HG03039 (cell line): ENCODE measurements around the gene RBMS3.
"Not testable (repeated sequence)": the region's sequence is repeated elsewhere in the genome, so short reads cannot be mapped to it uniquely, and the experiment has no call there.

Experiments
- ATAC-seq: cut with Tn5 transposase; IDR thresholded peaks from one replicate; pipeline ENCODE4 v1.9.1; 2021; ENCODE audit warnings: mild to moderate bottlenecking, moderate library complexity; ENCODE audit not compliant: unreplicated experiment

Gene RBMS3

GRCh38 chr3:29514912-29515311 lies 234.0 kb downstream of the RBMS3 start:
- ATAC-seq, result no peak

DNA sequence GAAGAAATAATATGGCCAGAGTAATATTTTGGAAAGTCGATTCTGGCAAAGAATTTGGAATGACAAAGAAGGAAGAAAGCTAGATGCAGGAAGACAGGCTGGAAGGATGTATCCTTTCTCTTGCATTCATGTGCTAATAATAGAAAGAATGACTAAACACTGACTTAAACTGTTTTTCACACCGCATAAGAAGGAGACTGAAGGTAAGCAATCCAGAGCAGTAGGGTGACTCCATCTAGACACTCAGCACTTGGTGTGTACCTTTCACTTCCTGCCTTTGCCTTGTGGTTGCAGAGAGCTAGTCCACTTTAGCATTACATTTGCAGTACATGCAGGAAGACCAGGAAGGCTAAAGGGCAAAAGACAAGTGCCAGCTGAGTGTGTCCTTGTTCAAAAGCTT lies 234.6 kb downstream of the RBMS3 start:
- no peak for ATAC-seq

GRCh38 chr3:29516164-29516563 lies 235.3 kb downstream of the RBMS3 start:
- ATAC-seq, result no peak

DNA sequence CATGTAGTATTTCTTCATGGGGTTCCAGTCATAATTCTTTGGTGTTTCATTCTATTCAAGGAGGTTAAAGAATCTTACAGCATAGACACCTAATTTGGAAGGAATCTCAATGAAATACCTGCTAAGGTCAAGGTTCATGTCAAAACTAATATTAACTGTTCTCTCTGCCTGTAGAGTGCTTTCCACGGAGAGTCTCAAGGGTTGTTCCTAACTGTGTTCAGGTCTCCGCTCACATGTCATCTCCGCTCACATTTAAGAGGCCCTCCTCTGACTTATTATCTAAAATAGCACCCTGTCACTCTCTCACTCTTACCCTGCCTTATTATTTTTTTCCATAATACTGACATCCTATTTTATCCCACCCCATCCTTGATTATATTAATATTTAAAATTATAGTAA lies 239.9 kb downstream of the RBMS3 start:
- no peak for ATAC-seq

DNA sequence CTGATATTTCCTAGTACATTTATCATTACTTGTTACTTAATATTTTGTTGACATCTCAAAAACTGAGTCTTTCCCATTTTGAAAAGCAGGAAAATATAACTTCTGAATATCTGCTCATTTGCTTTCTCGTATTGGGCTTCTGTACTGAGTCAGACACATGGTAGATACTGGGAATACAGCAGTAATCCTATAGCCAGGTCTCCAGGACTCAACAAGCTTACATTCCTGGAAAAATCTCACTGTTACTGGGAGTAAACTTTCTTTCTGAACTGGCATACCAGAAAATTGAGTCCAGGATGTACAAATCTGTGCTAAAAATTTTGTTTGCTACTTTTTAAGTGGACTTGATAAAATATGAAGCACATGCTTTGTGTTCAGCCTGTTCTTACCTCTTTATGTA lies 240.4 kb downstream of the RBMS3 start:
- ATAC-seq, result no peak

DNA sequence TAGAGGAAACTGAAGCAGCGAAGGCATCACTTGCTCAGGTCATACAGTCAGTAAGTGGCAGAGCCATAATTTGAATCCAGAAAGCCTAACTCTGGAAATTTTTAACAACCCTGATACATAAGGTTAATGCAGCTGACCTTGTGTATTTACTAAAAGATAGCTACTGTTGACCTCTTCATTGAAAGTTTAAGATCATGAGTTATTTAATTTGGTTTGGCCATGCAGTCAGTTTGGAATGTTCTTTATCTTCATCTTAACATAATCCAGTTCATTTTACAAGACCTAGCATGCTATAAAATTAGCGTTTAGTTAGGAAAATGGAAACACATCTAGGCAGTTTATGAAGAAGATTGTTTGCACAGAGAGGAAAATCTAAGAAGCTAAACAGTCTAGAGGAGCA lies 240.9 kb downstream of the RBMS3 start:
- no peak for ATAC-seq

DNA sequence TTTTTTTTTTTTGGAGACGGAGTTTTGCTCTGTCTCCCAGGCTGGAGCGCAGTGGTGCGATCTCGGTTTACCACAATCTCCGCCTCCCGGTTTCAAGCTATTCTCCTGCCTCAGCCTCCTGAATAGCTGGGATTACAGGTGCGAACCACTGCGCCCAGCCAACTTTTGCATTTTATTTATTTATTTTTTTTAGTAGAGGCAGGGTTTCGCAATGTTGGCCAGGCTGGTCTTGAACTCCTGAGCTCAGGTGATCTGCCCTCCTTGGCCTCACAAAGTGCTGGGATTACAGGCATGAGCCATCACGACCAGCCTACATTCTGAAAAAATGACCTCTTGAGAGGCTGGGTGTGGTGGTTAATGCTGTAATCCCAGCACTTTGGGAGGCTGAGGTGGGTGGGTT lies 243.6 kb downstream of the RBMS3 start:
- ATAC-seq, result not testable (repeated sequence)

GRCh38 chr3:29525254-29525881 lies 244.5 kb downstream of the RBMS3 start:
- ATAC-seq, result no peak

DNA sequence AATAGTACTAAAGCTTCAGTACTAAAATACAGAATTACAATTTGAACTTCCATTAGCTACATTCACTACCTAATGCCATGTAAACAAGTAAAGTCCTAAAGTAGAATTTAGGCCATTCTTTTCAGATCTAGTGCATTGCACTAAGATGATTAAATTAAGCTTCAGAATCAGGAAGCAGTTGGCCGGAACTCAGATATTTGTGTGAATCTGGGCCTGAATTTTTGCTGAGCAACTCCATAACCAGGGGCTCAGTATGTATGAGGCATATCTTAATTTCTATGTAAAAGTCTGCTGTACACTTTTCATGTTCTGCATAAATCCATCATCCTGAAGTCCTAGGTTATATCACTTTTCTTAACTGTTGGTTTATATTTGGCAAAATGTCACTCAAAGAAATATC lies 246.4 kb downstream of the RBMS3 start:
- no peak for ATAC-seq

GRCh38 chr3:29531644-29532043 lies 250.8 kb downstream of the RBMS3 start:
- no peak for ATAC-seq

GRCh38 chr3:29532473-29532872 lies 251.6 kb downstream of the RBMS3 start:
- no peak for ATAC-seq

GRCh38 chr3:29534006-29534405 lies 253.1 kb downstream of the RBMS3 start:
- no peak for ATAC-seq

DNA sequence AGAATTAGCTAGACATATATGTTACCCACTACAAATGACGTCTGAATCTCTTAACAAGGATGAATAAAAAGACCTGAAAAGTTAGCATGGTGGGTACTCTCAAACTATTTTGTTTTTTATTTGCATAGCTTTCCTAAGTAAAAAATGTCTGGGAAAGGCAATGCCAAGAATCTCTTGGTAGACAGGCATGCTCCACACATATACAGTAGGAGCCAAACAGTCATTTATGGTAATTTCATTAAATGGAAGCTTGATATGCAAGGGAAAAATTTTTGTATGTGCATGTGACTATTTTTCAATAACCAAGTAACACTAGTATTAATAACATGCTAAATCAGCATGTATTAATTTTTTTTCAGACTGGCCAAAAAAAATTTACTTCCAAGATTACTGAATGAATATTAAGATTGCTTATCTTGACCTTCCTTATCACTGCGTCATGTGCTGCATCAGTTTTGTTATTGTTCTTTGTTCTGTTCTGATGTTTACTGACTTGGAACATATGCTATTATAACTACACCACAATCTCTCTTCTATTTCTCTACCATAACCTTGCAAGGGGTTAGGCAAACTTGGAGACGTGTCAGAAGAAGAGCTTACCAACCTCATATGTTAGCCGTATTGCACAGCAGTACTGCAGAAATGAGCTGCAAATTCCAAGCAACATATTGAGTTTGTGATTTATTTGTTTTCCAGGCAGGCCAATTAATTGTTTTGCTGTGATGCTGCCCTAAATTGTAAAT lies 255.3 kb downstream of the RBMS3 start:
- no peak for ATAC-seq

GRCh38 chr3:29537889-29538609 lies 257.2 kb downstream of the RBMS3 start:
- ATAC-seq, result no peak

- no peak for ATAC-seq
Measured at GRCh38 chr3:29538610-29538958, 257.7 kb downstream of the RBMS3 start.

GRCh38 chr3:29540544-29540943 lies 259.7 kb downstream of the RBMS3 start:
- ATAC-seq, result no peak

DNA sequence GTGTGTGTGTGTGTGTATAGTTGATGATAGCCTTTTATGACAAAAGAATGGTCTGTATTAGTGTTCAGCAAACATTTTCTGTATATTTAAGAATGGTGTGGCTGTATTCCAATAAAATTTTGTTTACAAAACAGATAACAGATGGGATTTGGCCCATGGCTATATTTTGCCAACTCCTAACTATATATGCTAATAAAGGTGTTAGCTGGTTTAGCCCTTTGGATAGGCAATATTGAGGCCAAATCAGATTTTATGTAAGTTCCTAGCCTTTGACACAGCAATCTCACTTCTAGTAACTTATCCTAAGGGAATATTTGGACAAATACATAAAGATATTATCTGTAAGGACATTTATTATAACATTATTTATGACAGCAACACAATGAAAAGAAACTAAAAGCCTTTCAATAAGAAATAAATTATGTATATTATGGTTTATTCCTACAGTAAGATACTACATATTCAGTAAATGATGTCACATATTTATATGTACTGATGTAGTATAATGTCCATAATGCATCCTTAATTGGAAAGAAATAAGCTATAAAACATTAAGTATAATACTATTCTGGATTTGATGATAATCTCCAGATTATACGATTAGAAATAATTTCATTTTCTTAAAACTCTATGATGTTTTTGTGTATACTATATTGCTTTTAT lies 264.0 kb downstream of the RBMS3 start:
- no peak for ATAC-seq

GRCh38 chr3:29545615-29546014 lies 264.7 kb downstream of the RBMS3 start:
- ATAC-seq, result no peak

GRCh38 chr3:29552051-29552450 lies 271.2 kb downstream of the RBMS3 start:
- ATAC-seq, result no peak

- ATAC-seq, result no peak
Measured at GRCh38 chr3:29554566-29554965, 273.7 kb downstream of the RBMS3 start.

DNA sequence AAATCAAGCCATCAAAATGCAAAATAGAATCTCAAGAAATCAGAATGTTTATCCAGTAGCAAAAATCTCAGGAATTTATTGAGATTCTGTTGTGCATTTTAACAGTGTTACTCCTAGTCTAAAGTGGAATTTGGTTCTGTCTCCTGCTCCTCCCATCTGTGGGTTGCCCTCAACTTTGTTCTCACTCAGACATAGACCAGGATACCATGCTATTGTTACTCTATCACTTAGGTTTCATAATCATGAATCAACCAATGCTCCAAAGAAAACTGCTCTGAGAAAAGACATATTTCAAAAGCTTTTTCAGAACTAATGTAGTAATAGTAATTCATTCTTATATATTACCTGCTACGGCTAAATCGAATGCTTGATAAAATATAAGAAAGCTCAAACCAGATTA lies 274.7 kb downstream of the RBMS3 start:
- ATAC-seq, result no peak

DNA sequence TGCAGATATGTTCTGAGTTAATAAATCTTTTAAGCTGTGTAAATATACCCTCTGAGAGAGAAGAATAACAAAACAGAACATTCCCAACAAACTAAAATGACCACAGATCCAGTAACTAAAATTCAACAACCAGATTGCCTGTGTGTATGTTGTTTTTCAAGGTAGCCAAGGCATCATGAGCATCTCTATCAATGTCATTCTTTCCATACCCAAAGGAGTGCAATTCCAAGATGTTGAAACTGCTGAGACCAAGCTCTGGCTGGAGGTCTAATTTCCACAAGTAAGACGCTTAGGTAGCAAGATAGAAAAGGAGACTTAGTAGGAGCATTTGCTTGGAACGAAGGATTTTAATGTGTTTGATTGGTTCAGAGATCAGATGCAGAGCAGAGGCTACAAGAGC lies 276.3 kb downstream of the RBMS3 start:
- no peak for ATAC-seq
